ENCODE measurements around the gene TEX13C.
A peak's percentile ranks its signal among the peaks of the same experiment; 100 is the strongest.
"Not testable (repeated sequence)": the region's sequence is repeated elsewhere in the genome, so short reads cannot be mapped to it uniquely, and the experiment has no call there.

Gene TEX13C

GRCh38 chrX:125319646-125320521, at the start of gene TEX13C:
TSS of gene TEX13C (plus strand) at chrX:125319871. CDS start at chrX:125320120, 249 bp downstream.
- FAIRE-seq, result no peak

DNA sequence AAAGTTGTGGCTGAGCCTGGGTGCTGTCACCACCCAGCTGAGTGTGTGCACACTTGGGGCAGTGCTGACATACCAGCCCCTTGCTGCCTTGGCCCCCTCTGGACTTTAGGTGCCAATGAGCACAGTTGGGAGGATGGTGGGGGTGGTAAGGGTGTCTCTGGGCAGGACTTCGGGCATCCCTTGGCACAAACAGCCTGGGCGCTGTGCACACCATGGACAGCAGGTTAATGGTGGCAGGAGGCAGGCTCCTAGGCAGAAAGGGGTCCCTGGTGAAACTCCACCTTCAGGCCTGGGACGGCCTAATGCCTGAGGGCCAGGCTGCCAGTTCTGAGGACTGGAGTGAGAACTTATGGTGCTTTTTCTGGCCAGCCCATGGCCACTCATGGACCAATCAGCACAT, 32.4 kb upstream of the TEX13C start:
- no peak for FAIRE-seq

- no peak for FAIRE-seq
Observed at GRCh38 chrX:125288343-125288742, 31.3 kb upstream of the TEX13C start.

DNA sequence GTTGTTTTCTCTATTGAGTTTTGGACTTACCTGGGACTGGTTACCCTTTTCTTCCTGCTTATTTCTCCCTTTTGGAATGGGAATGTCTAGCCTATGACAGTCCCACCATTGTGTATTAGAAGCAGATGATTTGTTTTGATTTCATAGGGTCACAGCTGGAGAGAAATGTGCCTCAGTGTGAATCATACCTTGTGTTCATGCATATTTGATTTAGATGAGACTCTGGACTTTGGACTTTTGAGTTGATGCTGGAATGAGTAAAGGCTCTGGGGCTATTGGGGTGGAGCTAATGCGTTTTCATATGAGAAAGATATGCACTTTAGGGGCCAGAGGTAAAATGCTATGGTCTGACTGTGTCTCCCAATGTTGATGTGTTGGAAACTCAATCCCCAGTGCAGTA, 30.5 kb upstream of the TEX13C start:
- FAIRE-seq, result no peak

DNA sequence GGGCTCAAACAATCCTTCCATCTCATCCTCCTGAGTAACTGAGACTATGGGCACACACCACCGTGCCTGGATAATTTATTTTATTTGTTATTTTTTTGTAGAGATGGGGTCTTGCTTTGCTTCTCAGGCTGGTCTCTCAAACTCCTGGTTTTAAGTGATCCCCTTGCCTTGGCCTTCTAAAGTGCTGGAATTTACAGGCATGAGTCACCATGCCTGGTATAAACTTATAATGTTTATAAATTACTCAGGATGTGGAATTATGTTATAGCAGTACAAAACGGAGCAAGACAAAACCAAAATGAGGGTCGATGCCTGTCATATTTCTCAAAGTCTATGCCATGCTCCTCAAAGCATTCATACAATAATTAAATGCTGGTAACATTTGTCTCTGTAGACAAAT, 29.8 kb upstream of the TEX13C start:
- FAIRE-seq, result no peak

DNA sequence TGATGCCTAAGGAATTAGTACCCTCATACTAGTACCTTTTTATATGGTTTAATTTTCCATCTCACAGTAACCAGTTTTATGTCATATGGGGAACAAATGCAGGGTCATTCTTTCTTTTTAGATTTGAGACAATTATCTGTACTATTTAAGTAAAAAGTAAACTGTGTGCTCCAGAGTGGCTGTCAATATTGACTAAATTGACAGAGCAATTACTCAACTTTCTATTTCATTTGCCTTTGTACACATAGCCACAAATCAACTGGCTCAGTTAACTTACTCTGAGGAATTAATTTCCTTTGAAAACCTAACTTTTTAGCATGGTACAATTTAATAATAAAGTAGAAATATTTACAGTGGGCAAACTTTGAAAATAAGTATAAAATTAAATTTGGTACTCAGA, 28.5 kb upstream of the TEX13C start:
- no peak for FAIRE-seq

DNA sequence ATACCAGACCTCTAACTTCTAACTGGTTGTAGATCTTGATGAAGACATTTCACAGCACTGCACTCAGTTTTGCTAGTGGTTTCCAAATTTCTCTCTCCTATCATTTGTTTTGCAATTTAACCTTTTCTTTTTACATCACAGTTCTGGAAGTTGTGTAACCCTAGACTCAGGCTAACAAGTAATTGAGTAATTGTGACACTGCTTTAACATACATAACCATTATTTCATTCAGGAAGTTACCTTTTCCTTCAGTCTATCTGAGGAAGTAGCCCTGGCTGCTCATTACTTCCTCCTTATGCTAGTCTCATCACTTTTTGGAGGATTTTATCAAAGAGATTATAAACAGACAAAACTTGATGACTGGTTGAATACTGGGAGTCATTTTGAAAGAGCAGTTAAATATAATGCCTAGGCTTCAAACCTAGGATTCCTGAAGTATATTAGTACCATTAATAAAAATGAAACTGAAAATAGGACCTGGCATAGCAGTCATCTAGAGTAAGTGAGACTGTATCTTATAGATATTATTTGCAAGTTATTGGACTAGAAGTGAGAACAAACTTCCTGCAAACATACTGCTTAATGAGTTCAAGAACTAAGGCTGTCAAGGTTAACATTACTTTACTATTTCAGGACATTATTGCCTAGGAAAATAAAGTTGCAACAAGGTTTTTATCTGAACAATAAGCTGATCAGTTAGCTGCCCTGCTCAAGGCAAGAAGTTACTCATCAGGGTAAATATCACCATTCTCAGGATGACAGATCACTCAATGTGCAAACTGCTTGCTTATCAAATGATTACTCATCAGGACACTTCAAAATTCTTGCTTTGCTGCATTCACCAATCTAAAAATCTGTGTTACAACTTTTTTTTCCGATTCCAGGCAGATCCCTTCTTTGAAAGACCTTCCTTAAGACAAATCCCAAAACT, 25.6 kb upstream of the TEX13C start:
- no peak for FAIRE-seq

- FAIRE-seq, result no peak
Observed at GRCh38 chrX:125295337-125295736, 24.3 kb upstream of the TEX13C start.

- FAIRE-seq, result peak; percentile 12
Observed at GRCh38 chrX:125298871-125299270, 20.8 kb upstream of the TEX13C start.

GRCh38 chrX:125306335-125306866, 13.3 kb upstream of the TEX13C start:
- no peak for FAIRE-seq

- no peak for FAIRE-seq
Observed at GRCh38 chrX:125308653-125309052, 11.0 kb upstream of the TEX13C start.

GRCh38 chrX:125319166-125319565, 505 bp upstream of the TEX13C start:
- not testable (repeated sequence) for FAIRE-seq

GRCh38 chrX:125322431-125322830, 2.8 kb downstream of the TEX13C start:
- no peak for FAIRE-seq

DNA sequence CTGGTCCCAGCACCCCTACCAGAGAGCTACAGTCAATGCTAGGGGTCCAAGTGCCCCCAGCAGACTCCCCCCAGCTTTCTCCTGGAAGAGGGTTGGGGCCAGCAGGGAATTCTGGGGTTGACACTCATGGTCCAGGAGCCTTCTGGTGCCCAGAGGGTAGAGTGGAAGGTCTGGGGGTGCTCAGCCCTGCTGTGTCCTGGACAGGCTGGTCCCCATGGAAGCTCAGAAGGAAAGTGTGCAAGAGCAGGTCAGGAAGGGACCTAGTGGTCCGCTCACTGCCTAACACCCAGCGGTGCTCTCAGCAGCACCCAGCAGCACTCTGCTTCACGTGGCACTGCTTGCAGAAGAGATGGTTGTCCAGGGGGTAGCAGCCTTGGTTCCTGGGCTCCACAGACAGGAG, 6.9 kb downstream of the TEX13C start:
- FAIRE-seq, result no peak

DNA sequence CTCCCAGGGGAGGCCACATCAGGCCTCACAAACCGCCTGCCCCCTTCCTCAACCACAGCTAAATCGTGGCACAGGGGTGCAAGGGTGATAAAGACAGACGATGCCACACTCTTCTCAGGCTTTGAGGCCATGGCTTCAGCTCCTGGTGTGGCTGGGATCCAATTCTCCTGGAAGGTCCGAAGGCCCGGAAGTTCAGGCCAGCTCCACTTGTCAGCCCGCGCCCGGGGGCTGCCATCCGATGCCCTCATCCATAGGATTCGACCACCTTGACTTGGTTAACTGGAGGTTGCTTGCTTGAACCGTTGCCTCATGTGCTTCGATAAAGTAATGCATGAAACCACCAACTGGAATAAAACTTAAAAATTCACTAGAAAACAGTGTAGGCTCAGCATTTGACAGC, 8.2 kb downstream of the TEX13C start:
- no peak for FAIRE-seq

- no peak for FAIRE-seq
Observed at GRCh38 chrX:125333583-125333982, 13.9 kb downstream of the TEX13C start.

- no peak for FAIRE-seq
Observed at GRCh38 chrX:125340490-125340889, 20.8 kb downstream of the TEX13C start.

DNA sequence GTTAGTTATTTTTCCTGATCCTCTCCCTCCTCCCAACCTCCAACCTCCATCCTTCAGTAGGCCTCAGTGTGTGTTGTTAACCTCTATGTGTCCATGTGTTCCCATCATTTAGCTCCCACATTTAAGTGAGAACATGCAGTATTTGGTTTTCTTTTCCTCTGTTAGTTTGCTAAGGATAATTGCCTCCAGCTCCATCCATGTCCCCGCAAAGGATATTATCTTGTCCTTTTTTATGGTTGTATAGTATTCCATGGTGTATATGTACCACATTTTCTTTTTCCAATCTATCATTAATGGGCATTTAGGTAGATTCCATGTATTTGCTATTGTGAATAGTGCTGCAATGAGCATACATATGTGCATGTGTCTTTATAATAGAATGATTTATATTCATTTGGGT, 54.5 kb downstream of the TEX13C start:
- no peak for FAIRE-seq

Data from endometrium (tissue), 2 donors.